Adrenal gland (tissue), 12 donors: ENCODE measurements around the gene ADGRB3. TPM values are rescaled to one million over a fixed set of nuclear protein-coding genes. Genes with fewer than 3 reads are reported as not detected.

Experiments
- DNase-seq, 7 donors: peaks; one replicate each; pipeline ENCODE4 v3.0.0-alpha.2; 2019 to 2020
- H3K27ac ChIP-seq, 5 donors: fragments of 200-600 bp; sonication (generic) in 4 of 5; 1 replicate in 3 of 5; 2 replicates in 2 of 5; pipeline versions ENCODE4 v1.5.1 to v1.8.0; 2016 to 2020; ENCODE audit warnings: mild to moderate bottlenecking in 1 of 5
- H3K27me3 ChIP-seq: fragments of 200-600 bp; 2 replicates; pipeline ENCODE4 v1.8.0; 2021
- H3K36me3 ChIP-seq, 2 donors: fragments of 200-600 bp; replicated peaks in 1 of 2; 1 replicate in 1 of 2; 2 replicates in 1 of 2; pipeline versions ENCODE4 v1.5.1 to v1.8.0; 2018 to 2022
- H3K4me1 ChIP-seq, 2 donors: fragments of 200-600 bp; replicated peaks in 1 of 2; 1 replicate in 1 of 2; 2 replicates in 1 of 2; pipeline versions ENCODE4 v1.5.1 to v1.8.0; 2018 to 2021
- H3K4me3 ChIP-seq, 4 donors: fragments of 200-600 bp; sonication (generic) in 3 of 4; one replicate each; pipeline ENCODE4 v1.5.1; 2016 to 2018
- H3K9me3 ChIP-seq, 3 donors: fragments of 200-600 bp; sonication (generic) in 1 of 3; replicated peaks in 1 of 3; 1 replicate in 2 of 3; 2 replicates in 1 of 3; pipeline versions ENCODE4 v1.5.1 to v1.8.0; 2016 to 2021
- CTCF ChIP-seq, 6 experiments: fragments of 450-650 bp in 4 of 6; fragments of 200-600 bp in 2 of 6; sonication (generic) in 1 of 6; IDR thresholded peaks; 1 replicate in 5 of 6; 2 replicates in 1 of 6; pipeline versions ENCODE4 v1.5.1 to v1.8.0; 2016 to 2021; ENCODE audit warnings: antibody characterized with exemption in 6 of 6, mild to moderate bottlenecking in 2 of 6, moderate library complexity in 1 of 6
- POLR2A ChIP-seq, 2 donors: fragments of 450-650 bp; IDR thresholded peaks; one replicate each; pipeline ENCODE4 v1.6.1; 2017; ENCODE audit warnings: antibody characterized with exemption in 2 of 2, mild to moderate bottlenecking in 2 of 2, moderate library complexity in 1 of 2
- WGBS, 4 donors: extraction: QIAGEN DNeasy Blood & Tissue Kit in 2 of 4; methylation state at CpG; one replicate each; pipeline versions ENCODE4 v1.1.5 to v1.1.7; 2013 to 2017; 5-methylcytosine and 5-hydroxymethylcytosine counted together
- intact Hi-C, 2 donors: fragments of 100-400 bp; cut with DNase I; formaldehyde crosslinking; loops; one replicate each; pipeline versions ENCODE4 v1.14.1 to v1.15.0; 2022 to 2023
- polyA plus RNA-seq, 3 donors: library from polyadenylated mRNA; stranded (reverse); fragments of 200-250 nt in 2 of 3; fragments of 350-450 nt in 1 of 3; fragmentation: Illumina TruSeq in 1 of 3; extraction: RNeasy Lipid Tissue Mini Kit (QIAGEN cat#74804) in 1 of 3; gene quantifications; one replicate each; pipeline ENCODE4 v1.2.3, GENCODE V29; 2013 to 2014
- total RNA-seq, 9 donors: library from RNA; depleted of rRNA in 4 of 9; stranded (reverse); fragments of >200 nt in 4 of 9; fragments of 120-200 nt in 1 of 9; fragmentation: NEBNext Ultra II Directional in 1 of 9; extraction: Animal tissue kit (Norgen Biotek cat#: 25700) in 1 of 9; gene quantifications; one replicate each; pipeline versions ENCODE4 v1.1.0 to v1.2.4, GENCODE V29; 2013 to 2023
- donor health status: healthy with polysubstance abuse.
- donor health status: Bipolar disorder and iron deficiency.
- donor health status: DM: yes; HTN: yes; CAD: no.
- donor health status: DM: no; HTN: no; CAD: no.
- donor health status: DM: no; HTN: no; CAD: no.
- donor health status: DM: yes; HTN: yes; CAD: no.

Gene ADGRB3
- total and polyA plus RNA-seq, 12 donors: 1.3 to 9.0 (median 3.1) TPM

DNA sequence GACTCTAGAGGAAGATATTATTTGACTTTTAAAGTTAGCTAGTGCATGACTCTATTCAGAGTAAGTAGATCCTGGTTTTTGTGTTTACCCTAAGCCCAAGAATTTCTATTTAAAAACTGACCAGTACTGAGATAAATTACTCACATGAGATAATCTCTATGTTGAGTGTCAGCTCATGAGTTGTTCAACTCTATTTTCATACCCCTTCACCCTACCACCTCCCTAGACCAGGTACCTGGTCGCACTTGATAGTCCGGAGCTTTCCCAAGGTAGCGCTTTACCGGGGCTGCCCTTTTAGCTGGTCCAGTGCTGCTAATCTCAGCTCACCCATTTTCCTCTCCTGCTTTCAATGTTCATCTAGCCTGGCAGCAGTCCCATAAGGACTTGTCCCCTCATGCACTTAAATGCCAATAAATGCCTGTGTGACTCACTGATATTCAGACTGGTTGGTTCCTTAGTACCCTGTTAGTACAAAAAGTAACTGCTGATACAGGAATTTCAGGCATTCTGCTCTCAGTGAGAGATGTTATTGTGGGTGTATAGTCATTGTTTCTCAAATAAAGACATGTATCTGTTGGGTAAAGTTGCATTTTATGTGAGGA lies 503.9 kb downstream of the ADGRB3 start:
- Histone ChIP-seq H3K27ac (no peak overlapping the region), H3K9me3 (no peaks in the 10 kb centered on the region), H3K36me3 (no peaks in the 10 kb centered on the region), H3K4me1 (no peaks in the 10 kb centered on the region), H3K27me3 (no peaks in the 10 kb centered on the region), H3K4me3 (no peak overlapping the region)
- TF ChIP-seq POLR2A (IDR thresholded peaks at IDR 0.05) (no peak), CTCF (IDR thresholded peaks at IDR 0.05) (no peak)
- intact Hi-C loops: no loop called here
- DNase-seq: no peak
- WGBS, 4 donors: 76 to 99% (median 94%) methylated on average over 4 of the region's 4 CpGs

- Histone ChIP-seq H3K36me3 (no peaks in the 10 kb centered on the region), H3K27ac (no peak overlapping the region), H3K4me1 (no peaks in the 10 kb centered on the region), H3K27me3 (no peaks in the 10 kb centered on the region), H3K9me3 (no peaks in the 10 kb centered on the region), H3K4me3 (no peak overlapping the region)
- 76 to 93% (median 85%) methylated on average over 4 to 6 of the region's 6 CpGs for WGBS, 4 donors
- DNase-seq: peak in 1 of 7 donors; percentile 46
- intact Hi-C loops: no loop called here
- TF ChIP-seq CTCF (IDR thresholded peaks at IDR 0.05): no peak
- no peak for TF ChIP-seq POLR2A (IDR thresholded peaks at IDR 0.05)
These were observed 510.0 kb downstream of the ADGRB3 start for GRCh38 chr6:69145062-69145461.

DNA sequence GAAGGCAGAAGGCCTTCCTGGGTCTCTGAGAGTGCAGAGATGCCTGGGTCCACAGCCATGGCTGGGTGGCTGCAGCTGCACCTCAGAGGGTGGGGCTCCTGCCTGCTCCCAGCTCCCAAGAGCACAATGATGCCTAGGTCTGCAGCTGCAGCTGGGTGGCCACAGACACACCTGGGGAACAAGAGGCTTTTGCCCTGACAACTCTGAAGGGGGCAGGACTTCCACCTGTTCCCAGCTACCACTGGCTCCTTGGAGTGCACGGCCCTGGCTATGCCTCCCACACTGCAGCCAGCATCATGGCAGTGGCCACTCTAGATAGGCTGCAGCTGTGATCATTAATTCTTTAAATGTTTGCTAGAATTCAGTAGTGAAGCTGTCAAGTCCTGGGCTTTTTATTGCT lies 511.3 kb downstream of the ADGRB3 start:
- Histone ChIP-seq H3K36me3 (no peaks in the 10 kb centered on the region), H3K27me3 (no peaks in the 10 kb centered on the region), H3K4me3 (no peak overlapping the region), H3K27ac (no peak overlapping the region), H3K4me1 (no peaks in the 10 kb centered on the region), H3K9me3 (no peaks in the 10 kb centered on the region)
- intact Hi-C loops: no loop called here
- DNase-seq: no peak
- 60 to 95% (median 85%) methylated on average over 1 of the region's 1 CpG for WGBS, 4 donors
- no peak for TF ChIP-seq POLR2A (IDR thresholded peaks at IDR 0.05)
- TF ChIP-seq CTCF (IDR thresholded peaks at IDR 0.05): no peak

GRCh38 chr6:69155467-69155866 lies 520.4 kb downstream of the ADGRB3 start:
- DNase-seq: no peak
- Histone ChIP-seq H3K9me3 (no peaks in the 10 kb centered on the region), H3K36me3 (no peaks in the 10 kb centered on the region), H3K4me3 (no peak overlapping the region), H3K4me1 (no peaks in the 10 kb centered on the region), H3K27ac (no peak overlapping the region), H3K27me3 (no peaks in the 10 kb centered on the region)
- intact Hi-C loops: no loop called here
- 65 to 82% (median 75%) methylated on average over 1 of the region's 1 CpG for WGBS, 4 donors
- TF ChIP-seq CTCF (IDR thresholded peaks at IDR 0.05): peak in 1 of 6 experiments; percentile 11
- no peak for TF ChIP-seq POLR2A (IDR thresholded peaks at IDR 0.05)
